ENCODE measurements around the gene DDX6. TPM values are rescaled to one million over a fixed set of nuclear protein-coding genes. Genes with fewer than 3 reads are reported as not detected.
A peak's percentile ranks its signal among the peaks of the same experiment; 100 is the strongest.

The DDX6 gene
- polyA plus RNA-seq, result 75.8 and 76.1 TPM in 2 replicates
- 468 and 562 TPM in 2 replicates for polyA minus RNA-seq

DNA sequence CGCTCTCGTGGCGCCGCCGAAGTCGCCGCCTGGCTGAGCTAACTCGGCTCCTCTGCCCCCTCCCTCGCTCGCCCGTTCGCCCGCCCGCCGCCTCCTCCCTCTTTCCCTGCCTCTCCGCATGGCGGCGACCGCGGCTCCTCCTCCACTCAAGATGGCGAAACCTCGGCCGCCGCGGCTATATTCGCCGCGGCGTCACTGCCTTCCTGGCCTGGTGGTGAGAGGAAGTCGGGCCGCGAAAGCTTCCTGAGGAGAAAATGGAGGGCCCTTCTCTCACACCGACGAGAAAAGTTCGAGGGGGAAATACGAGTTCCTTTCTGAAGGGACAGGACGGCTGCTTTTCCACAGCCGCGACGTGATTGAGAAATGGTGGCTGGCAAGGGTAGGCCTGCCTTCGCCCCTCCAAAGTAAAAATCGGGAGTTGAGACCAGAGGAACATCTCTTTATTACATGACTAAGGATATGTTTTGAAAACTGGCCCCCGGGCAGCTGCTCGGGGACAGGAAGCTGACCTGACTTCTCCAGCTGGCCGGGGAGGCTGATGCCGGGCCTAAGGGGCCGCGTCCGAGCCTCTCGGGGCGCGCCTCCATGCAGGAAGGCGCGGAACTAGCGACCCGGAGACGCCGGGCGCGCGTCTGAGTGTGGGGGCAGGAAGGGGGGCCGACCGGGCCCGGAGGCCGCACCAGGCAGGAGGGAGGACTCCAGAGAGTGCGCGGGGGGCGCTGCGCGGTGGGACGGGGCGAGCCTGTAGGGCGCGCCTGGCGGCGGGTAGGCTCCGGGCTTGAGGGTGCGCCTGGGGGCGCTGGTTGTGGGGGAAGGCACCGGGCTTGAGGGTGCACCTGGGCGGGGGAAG is at the start of gene DDX6:
Gene DDX6, minus strand, starts transcription at position 54 of the 850 bp plus-strand sequence. CDS start 4,913 bp downstream, outside the sequence.
- peak within 1 kb of the TSS; percentile 46 for H3K4me2 ChIP-seq (ENCODE audit: low read length)
- no peaks in the 10 kb centered on the region for H3K9me3 ChIP-seq (ENCODE audit: low read length)
- peak within 1 kb of the TSS; percentile 100 for H3K9ac ChIP-seq (ENCODE audit: low read length)
- H4K20me1 ChIP-seq (ENCODE audit: insufficient read depth), result peaks cover 5% of the 10 kb centered on the region
- no peaks in the 10 kb centered on the region for H3K9me2 ChIP-seq (ENCODE audit: insufficient read depth, low read length)
- peaks cover 5% of the 10 kb centered on the region for H3F3A ChIP-seq (ENCODE audit: insufficient read depth, low read length, poor library complexity, severe bottlenecking)
- H3K79me2 ChIP-seq (replicated peaks; ENCODE audit: insufficient read depth, low read length), result peaks cover 43% of the 10 kb centered on the region
- no peaks in the 10 kb centered on the region for H3K27me3 ChIP-seq (ENCODE audit: insufficient read depth, low read depth, low read length)
- peak within 1 kb of the TSS; percentile 97 for H2AFZ ChIP-seq (ENCODE audit: low read depth, low read length)
- H3K36me3 ChIP-seq (ENCODE audit: insufficient read depth, low read length), result no peaks in the 10 kb centered on the region
- TF ChIP-seq MXI1 (conservative IDR thresholded peaks at IDR 0.05; ENCODE audit: poor library complexity, severe bottlenecking) (peak; percentile 26), EP300 (conservative IDR thresholded peaks at IDR 0.05; ENCODE audit: poor library complexity, severe bottlenecking) (no peak), POLR2AphosphoS5 (IDR thresholded peaks at IDR 0.05) (peak; percentile 98), CTCF (IDR thresholded peaks at IDR 0.05; ENCODE audit: poor library complexity, severe bottlenecking) (peak; percentile 60), SMC3 (conservative IDR thresholded peaks at IDR 0.05; ENCODE audit: poor library complexity) (peak; percentile 46), EZH2 (IDR thresholded peaks at IDR 0.05; ENCODE audit: borderline replicate concordance, insufficient read depth, low read length, poor library complexity, severe bottlenecking) (no peak), RAD21 (conservative IDR thresholded peaks at IDR 0.05) (peak; percentile 30), TAF1 (IDR thresholded peaks at IDR 0.05; ENCODE audit: low read depth) (peak; percentile 99)
- TF ChIP-seq, protein P1, sequence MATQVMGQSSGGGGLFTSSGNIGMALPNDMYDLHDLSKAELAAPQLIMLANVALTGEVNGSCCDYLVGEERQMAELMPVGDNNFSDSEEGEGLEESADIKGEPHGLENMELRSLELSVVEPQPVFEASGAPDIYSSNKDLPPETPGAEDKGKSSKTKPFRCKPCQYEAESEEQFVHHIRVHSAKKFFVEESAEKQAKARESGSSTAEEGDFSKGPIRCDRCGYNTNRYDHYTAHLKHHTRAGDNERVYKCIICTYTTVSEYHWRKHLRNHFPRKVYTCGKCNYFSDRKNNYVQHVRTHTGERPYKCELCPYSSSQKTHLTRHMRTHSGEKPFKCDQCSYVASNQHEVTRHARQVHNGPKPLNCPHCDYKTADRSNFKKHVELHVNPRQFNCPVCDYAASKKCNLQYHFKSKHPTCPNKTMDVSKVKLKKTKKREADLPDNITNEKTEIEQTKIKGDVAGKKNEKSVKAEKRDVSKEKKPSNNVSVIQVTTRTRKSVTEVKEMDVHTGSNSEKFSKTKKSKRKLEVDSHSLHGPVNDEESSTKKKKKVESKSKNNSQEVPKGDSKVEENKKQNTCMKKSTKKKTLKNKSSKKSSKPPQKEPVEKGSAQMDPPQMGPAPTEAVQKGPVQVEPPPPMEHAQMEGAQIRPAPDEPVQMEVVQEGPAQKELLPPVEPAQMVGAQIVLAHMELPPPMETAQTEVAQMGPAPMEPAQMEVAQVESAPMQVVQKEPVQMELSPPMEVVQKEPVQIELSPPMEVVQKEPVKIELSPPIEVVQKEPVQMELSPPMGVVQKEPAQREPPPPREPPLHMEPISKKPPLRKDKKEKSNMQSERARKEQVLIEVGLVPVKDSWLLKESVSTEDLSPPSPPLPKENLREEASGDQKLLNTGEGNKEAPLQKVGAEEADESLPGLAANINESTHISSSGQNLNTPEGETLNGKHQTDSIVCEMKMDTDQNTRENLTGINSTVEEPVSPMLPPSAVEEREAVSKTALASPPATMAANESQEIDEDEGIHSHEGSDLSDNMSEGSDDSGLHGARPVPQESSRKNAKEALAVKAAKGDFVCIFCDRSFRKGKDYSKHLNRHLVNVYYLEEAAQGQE (IDR thresholded peaks at IDR 0.05; ENCODE audit: borderline replicate concordance), result peak; percentile 94
- peak within 1 kb of the TSS; percentile 100 for H3K27ac ChIP-seq (ENCODE audit: low read length)
- H3K4me3 ChIP-seq (ENCODE audit: low read length), result peak within 1 kb of the TSS; percentile 68

GRCh38 chr11:118838905-118839553 is 48.1 kb upstream of the DDX6 start:
- Histone ChIP-seq H3K27me3 (ENCODE audit: insufficient read depth, low read depth, low read length) (no peaks in the 10 kb centered on the region), H3K4me2 (ENCODE audit: low read length) (no peak overlapping the region), H3K9ac (ENCODE audit: low read length) (no peak overlapping the region), H3F3A (ENCODE audit: insufficient read depth, low read length, poor library complexity, severe bottlenecking) (no peaks in the 10 kb centered on the region), H4K20me1 (ENCODE audit: insufficient read depth) (no peaks in the 10 kb centered on the region), H3K27ac (ENCODE audit: low read length) (no peak overlapping the region), H3K36me3 (ENCODE audit: insufficient read depth, low read length) (no peaks in the 10 kb centered on the region), H3K9me3 (ENCODE audit: low read length) (no peaks in the 10 kb centered on the region), H3K9me2 (ENCODE audit: insufficient read depth, low read length) (no peaks in the 10 kb centered on the region), H2AFZ (ENCODE audit: low read depth, low read length) (no peak overlapping the region), H3K4me3 (ENCODE audit: low read length) (no peak overlapping the region), H3K79me2 (replicated peaks; ENCODE audit: insufficient read depth, low read length) (no peaks in the 10 kb centered on the region)
- TF ChIP-seq EZH2 (IDR thresholded peaks at IDR 0.05; ENCODE audit: borderline replicate concordance, insufficient read depth, low read length, poor library complexity, severe bottlenecking), result no peak
- TF ChIP-seq, protein P1 (IDR thresholded peaks at IDR 0.05; ENCODE audit: borderline replicate concordance), result no peak
- no peak for TF ChIP-seq TAF1 (IDR thresholded peaks at IDR 0.05; ENCODE audit: low read depth)
- no peak for TF ChIP-seq POLR2AphosphoS5 (IDR thresholded peaks at IDR 0.05)
- no peak for TF ChIP-seq RAD21 (conservative IDR thresholded peaks at IDR 0.05)

Data from neural cell (in vitro differentiated cells).